Astrocyte (in vitro differentiated cells and primary cell): ENCODE measurements around the gene SLC16A1. TPM values are rescaled to one million over a fixed set of nuclear protein-coding genes. Genes with fewer than 3 reads are reported as not detected.

Experiments
- DNase-seq: peaks from one replicate; pipeline ENCODE4 v3.0.0-alpha.2; 2010; ENCODE audit warnings: low read depth
- FAIRE-seq: peaks from 2 replicates; lab custom pipeline; 2011; peaks lifted over from hg19 to GRCh38; lab: Jason Lieb, UNC
- H2AFZ ChIP-seq: 2 replicates; pipeline ENCODE4 v1.6.0; 2012; ENCODE audit warnings: low read depth, low read length, inconsistent platforms
- H3K27ac ChIP-seq: 2 replicates; pipeline ENCODE4 v1.5.1; 2011; ENCODE audit warnings: low read depth, low read length, inconsistent platforms
- H3K27me3 ChIP-seq: 2 replicates; pipeline ENCODE4 v1.6.0; 2011; ENCODE audit warnings: low read length, inconsistent platforms; ENCODE audit not compliant: insufficient read depth
- H3K36me3 ChIP-seq: 2 replicates; pipeline ENCODE4 v1.5.1; 2011; ENCODE audit warnings: low read length, inconsistent platforms; ENCODE audit not compliant: insufficient read depth
- H3K4me1 ChIP-seq: 2 replicates; pipeline ENCODE4 v1.5.1; 2011; ENCODE audit warnings: low read length, inconsistent platforms; ENCODE audit not compliant: insufficient read depth
- H3K4me2 ChIP-seq: 2 replicates; pipeline ENCODE4 v1.6.0; 2012; ENCODE audit warnings: low read length, inconsistent platforms
- H3K4me3 ChIP-seq: 2 replicates; pipeline ENCODE4 v1.5.1; 2011; ENCODE audit warnings: low read depth, mild to moderate bottlenecking, low read length, inconsistent platforms; ENCODE audit not compliant: insufficient read depth
- H3K79me2 ChIP-seq: 2 replicates; pipeline ENCODE4 v1.6.0; 2012; ENCODE audit warnings: mild to moderate bottlenecking, low read length, inconsistent platforms; ENCODE audit not compliant: insufficient read depth
- H3K9ac ChIP-seq: 2 replicates; pipeline ENCODE4 v1.6.0; 2012; ENCODE audit warnings: mild to moderate bottlenecking, low read length, inconsistent platforms
- H3K9me3 ChIP-seq: 2 replicates; pipeline ENCODE4 v1.5.1; 2012; ENCODE audit warnings: low read depth, mild to moderate bottlenecking, low read length, inconsistent platforms; ENCODE audit not compliant: insufficient read depth
- H4K20me1 ChIP-seq: 2 replicates; pipeline ENCODE4 v1.6.0; 2012; ENCODE audit warnings: low read length, inconsistent platforms; ENCODE audit not compliant: insufficient read depth
- H3K27ac Mint-ChIP-seq: one replicate; pipeline ENCODE4 v1.8.0; 2021; ENCODE audit warnings: mild to moderate bottlenecking, mixed read lengths; ENCODE audit not compliant: unreplicated experiment
- H3K27me3 Mint-ChIP-seq: one replicate; pipeline ENCODE4 v1.8.0; 2021; ENCODE audit warnings: low read depth, mixed read lengths; ENCODE audit not compliant: unreplicated experiment
- H3K36me3 Mint-ChIP-seq: one replicate; pipeline ENCODE4 v1.8.0; 2021; ENCODE audit warnings: low read depth, mixed read lengths; ENCODE audit not compliant: unreplicated experiment
- H3K4me1 Mint-ChIP-seq: one replicate; pipeline ENCODE4 v1.8.0; 2021; ENCODE audit warnings: low read depth, mixed read lengths; ENCODE audit not compliant: unreplicated experiment
- H3K4me3 Mint-ChIP-seq: one replicate; pipeline ENCODE4 v1.8.0; 2021; ENCODE audit warnings: mild to moderate bottlenecking, moderate library complexity, mixed read lengths; ENCODE audit not compliant: unreplicated experiment
- H3K9me3 Mint-ChIP-seq: one replicate; pipeline ENCODE4 v1.8.0; 2021; ENCODE audit warnings: mild to moderate bottlenecking, mixed read lengths; ENCODE audit not compliant: unreplicated experiment
- EZH2 ChIP-seq: IDR thresholded peaks from 2 replicates; pipeline ENCODE4 v1.6.1; 2012; ENCODE audit warnings: mild to moderate bottlenecking, low read length, inconsistent platforms; ENCODE audit not compliant: insufficient read depth
- total RNA-seq: library from RNA; stranded (reverse); gene quantifications from 2 replicates; pipeline ENCODE4 v1.2.1, GENCODE V29; 2021
- TF ChIP-seq, protein P1 (sequence below): IDR thresholded peaks from 2 replicates; pipeline ENCODE4 v1.5.1; 2011; ENCODE audit warnings: low read depth, mild to moderate bottlenecking, inconsistent platforms, low read length, moderate library complexity; ENCODE audit not compliant: insufficient read depth

Gene SLC16A1
- total RNA-seq, 1 donor from 2014 or later: 153 TPM

GRCh38 chr1:112882271-112882744, 73.7 kb downstream of the SLC16A1 start:
- no peaks in the 10 kb centered on the region for H3K36me3 ChIP-seq
- Mint-ChIP-seq H3K4me1 (peaks cover 8% of the 10 kb centered on the region), H3K4me3 (no peak overlapping the region), H3K27me3 (peaks cover 8% of the 10 kb centered on the region), H3K27ac (no peak overlapping the region), H3K9me3 (no peaks in the 10 kb centered on the region), H3K36me3 (no peaks in the 10 kb centered on the region)
- H3K4me1 ChIP-seq: no peaks in the 10 kb centered on the region
- no peak overlapping the region for H3K9ac ChIP-seq
- TF ChIP-seq EZH2: no peak
- TF ChIP-seq, protein P1, sequence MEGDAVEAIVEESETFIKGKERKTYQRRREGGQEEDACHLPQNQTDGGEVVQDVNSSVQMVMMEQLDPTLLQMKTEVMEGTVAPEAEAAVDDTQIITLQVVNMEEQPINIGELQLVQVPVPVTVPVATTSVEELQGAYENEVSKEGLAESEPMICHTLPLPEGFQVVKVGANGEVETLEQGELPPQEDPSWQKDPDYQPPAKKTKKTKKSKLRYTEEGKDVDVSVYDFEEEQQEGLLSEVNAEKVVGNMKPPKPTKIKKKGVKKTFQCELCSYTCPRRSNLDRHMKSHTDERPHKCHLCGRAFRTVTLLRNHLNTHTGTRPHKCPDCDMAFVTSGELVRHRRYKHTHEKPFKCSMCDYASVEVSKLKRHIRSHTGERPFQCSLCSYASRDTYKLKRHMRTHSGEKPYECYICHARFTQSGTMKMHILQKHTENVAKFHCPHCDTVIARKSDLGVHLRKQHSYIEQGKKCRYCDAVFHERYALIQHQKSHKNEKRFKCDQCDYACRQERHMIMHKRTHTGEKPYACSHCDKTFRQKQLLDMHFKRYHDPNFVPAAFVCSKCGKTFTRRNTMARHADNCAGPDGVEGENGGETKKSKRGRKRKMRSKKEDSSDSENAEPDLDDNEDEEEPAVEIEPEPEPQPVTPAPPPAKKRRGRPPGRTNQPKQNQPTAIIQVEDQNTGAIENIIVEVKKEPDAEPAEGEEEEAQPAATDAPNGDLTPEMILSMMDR: no peak
- no peak overlapping the region for H3K27ac ChIP-seq
- no peaks in the 10 kb centered on the region for H3K27me3 ChIP-seq
- peak overlapping the region; percentile 14 for H2AFZ ChIP-seq
- no peak overlapping the region for H3K4me3 ChIP-seq
- H3K9me3 ChIP-seq: no peaks in the 10 kb centered on the region
- DNase-seq (no peak), FAIRE-seq (no peak)
- no peaks in the 10 kb centered on the region for H4K20me1 ChIP-seq
- H3K79me2 ChIP-seq: no peaks in the 10 kb centered on the region
- no peak overlapping the region for H3K4me2 ChIP-seq

- H3K4me1 ChIP-seq: no peaks in the 10 kb centered on the region
- Mint-ChIP-seq H3K36me3 (no peaks in the 10 kb centered on the region), H3K27me3 (peaks cover 8% of the 10 kb centered on the region), H3K4me3 (no peak overlapping the region), H3K9me3 (no peaks in the 10 kb centered on the region), H3K4me1 (peaks cover 8% of the 10 kb centered on the region), H3K27ac (peak overlapping the region; percentile 20)
- H3K4me2 ChIP-seq: no peak overlapping the region
- DNase-seq (peak; percentile 39), FAIRE-seq (no peak)
- no peaks in the 10 kb centered on the region for H3K9me3 ChIP-seq
- no peaks in the 10 kb centered on the region for H3K27me3 ChIP-seq
- TF ChIP-seq, protein P1: no peak
- TF ChIP-seq EZH2: no peak
- H3K9ac ChIP-seq: no peak overlapping the region
- H3K4me3 ChIP-seq: no peak overlapping the region
- H4K20me1 ChIP-seq: no peaks in the 10 kb centered on the region
- peak overlapping the region; percentile 14 for H2AFZ ChIP-seq
- no peaks in the 10 kb centered on the region for H3K79me2 ChIP-seq
- no peaks in the 10 kb centered on the region for H3K36me3 ChIP-seq
- no peak overlapping the region for H3K27ac ChIP-seq
These were observed 74.3 kb downstream of the SLC16A1 start for GRCh38 chr1:112881742-112882127.

DNA sequence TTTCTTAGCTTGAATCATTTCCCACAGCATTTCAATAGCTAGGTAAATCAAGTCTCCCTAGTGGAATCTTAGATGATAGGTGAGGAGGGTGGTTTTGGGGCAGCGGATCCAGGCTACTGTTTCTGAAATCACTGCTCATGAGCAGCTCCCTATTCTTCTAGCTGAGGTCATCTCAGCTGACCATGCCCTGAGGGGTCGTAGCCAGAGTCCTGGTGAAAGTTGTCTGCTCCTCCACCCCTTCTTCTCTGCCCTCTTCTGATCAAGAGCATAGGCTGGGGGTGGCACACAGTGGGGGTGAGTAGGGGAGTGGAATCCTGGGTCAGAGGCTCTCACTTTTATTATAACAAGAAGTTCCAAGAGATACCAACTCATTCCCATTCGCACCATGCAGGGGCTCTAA, 76.2 kb downstream of the SLC16A1 start:
- Histone ChIP-seq H2AFZ (no peak overlapping the region), H3K27me3 (no peaks in the 10 kb centered on the region), H3K27ac (no peak overlapping the region), H3K36me3 (no peaks in the 10 kb centered on the region), H3K79me2 (no peaks in the 10 kb centered on the region), H3K4me2 (no peak overlapping the region), H3K4me3 (no peak overlapping the region), H3K4me1 (no peaks in the 10 kb centered on the region), H4K20me1 (no peaks in the 10 kb centered on the region), H3K9ac (no peak overlapping the region), H3K9me3 (no peaks in the 10 kb centered on the region)
- DNase-seq (no peak), FAIRE-seq (no peak)
- H3K4me1 Mint-ChIP-seq: peaks cover 8% of the 10 kb centered on the region
- H3K27ac Mint-ChIP-seq: no peak overlapping the region
- H3K27me3 Mint-ChIP-seq: peaks cover 6% of the 10 kb centered on the region
- no peak for TF ChIP-seq EZH2
- TF ChIP-seq, protein P1: no peak
- H3K4me3 Mint-ChIP-seq: no peak overlapping the region
- no peaks in the 10 kb centered on the region for H3K9me3 Mint-ChIP-seq
- H3K36me3 Mint-ChIP-seq: no peaks in the 10 kb centered on the region
